Kidney epithelial cell (primary cell): ENCODE data around the gene SEZ6. TPM values are rescaled to one million over a fixed set of nuclear protein-coding genes. Genes with fewer than 3 reads are reported as not detected.

ENCODE experiments used
- DNase-seq: peaks from one replicate; pipeline ENCODE4 v3.0.0-alpha.2; 2010; ENCODE audit warnings: low read depth
- H3K27me3 ChIP-seq: 2 replicates; pipeline ENCODE4 v1.6.0; 2011; ENCODE audit warnings: low read length; ENCODE audit not compliant: control insufficient read depth, insufficient read depth
- H3K36me3 ChIP-seq: 2 replicates; pipeline ENCODE4 v1.5.1; 2011; ENCODE audit warnings: low read length; ENCODE audit not compliant: control insufficient read depth, insufficient read depth
- H3K4me3 ChIP-seq: 2 replicates; pipeline ENCODE4 v1.5.1; 2011; ENCODE audit warnings: low read depth, mild to moderate bottlenecking, control low read depth, low read length
- total RNA-seq: library from RNA; depleted of rRNA; stranded (reverse); fragments of >200 nt; gene quantifications from 2 replicates; pipeline ENCODE4 v1.2.3, GENCODE V29; 2015
- TF ChIP-seq, protein P1 (sequence below): IDR thresholded peaks from 2 replicates; pipeline ENCODE4 v1.5.1; 2011; ENCODE audit warnings: mild to moderate bottlenecking, moderate library complexity, low read length, control low read depth, inconsistent platforms; ENCODE audit not compliant: insufficient read depth, poor library complexity, severe bottlenecking

SEZ6 gene
- total RNA-seq, 1 donor from 2014 or later, result not detected

DNA sequence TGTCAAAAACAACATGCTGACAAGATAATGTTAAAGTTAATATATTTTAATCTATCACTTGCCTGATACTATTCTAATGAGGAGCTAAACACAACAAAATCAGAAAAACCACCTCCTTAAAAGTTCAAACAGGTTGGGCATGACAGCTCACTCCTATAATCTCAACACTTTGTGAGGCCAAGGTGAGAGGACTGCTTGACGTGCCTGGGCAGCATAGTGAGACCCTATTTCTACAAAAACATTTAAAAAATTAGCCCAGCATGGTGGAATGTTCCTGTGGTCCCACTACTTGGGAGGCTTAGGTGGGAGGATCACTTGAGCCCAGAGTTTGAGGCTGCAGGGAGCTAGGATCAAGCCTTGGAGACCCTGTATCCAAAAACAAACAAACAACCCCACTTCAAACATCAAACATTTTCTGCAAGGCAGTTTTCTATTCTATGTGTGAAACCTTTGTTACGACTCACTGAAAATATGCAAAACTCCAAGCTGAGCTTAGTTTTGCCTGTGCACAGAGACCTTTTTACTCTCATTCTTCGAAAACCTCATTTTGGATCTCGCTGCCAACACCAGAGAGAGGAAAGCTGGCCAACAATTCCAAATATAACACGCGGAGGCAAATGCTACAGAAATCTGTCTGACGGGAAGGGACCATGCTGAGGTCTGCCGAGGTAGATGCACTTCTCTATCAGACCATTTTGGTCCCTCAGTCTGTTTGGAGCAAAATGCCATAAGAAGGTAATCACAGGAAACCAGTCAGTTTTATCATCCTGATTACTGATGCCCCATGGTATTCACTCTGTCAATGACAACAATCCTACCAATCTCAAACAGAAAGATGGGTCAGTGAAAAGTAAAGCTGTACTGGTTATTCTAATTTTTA is 60.7 kb downstream of the SEZ6 start:
- TF ChIP-seq, protein P1, sequence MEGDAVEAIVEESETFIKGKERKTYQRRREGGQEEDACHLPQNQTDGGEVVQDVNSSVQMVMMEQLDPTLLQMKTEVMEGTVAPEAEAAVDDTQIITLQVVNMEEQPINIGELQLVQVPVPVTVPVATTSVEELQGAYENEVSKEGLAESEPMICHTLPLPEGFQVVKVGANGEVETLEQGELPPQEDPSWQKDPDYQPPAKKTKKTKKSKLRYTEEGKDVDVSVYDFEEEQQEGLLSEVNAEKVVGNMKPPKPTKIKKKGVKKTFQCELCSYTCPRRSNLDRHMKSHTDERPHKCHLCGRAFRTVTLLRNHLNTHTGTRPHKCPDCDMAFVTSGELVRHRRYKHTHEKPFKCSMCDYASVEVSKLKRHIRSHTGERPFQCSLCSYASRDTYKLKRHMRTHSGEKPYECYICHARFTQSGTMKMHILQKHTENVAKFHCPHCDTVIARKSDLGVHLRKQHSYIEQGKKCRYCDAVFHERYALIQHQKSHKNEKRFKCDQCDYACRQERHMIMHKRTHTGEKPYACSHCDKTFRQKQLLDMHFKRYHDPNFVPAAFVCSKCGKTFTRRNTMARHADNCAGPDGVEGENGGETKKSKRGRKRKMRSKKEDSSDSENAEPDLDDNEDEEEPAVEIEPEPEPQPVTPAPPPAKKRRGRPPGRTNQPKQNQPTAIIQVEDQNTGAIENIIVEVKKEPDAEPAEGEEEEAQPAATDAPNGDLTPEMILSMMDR, result no peak
- H3K36me3 ChIP-seq, result peaks cover 2% of the 10 kb centered on the region
- H3K4me3 ChIP-seq, result no peak overlapping the region
- no peak for DNase-seq
- H3K27me3 ChIP-seq, result no peaks in the 10 kb centered on the region

- no peaks in the 10 kb centered on the region for H3K27me3 ChIP-seq
- no peak for DNase-seq
- H3K36me3 ChIP-seq, result peaks cover 2% of the 10 kb centered on the region
- TF ChIP-seq, protein P1, result no peak
- H3K4me3 ChIP-seq, result no peak overlapping the region
Observed at GRCh38 chr17:28944343-28944742, 61.5 kb downstream of the SEZ6 start.

- Histone ChIP-seq H3K36me3 (peaks cover 2% of the 10 kb centered on the region), H3K27me3 (no peaks in the 10 kb centered on the region), H3K4me3 (no peak overlapping the region)
- DNase-seq, result no peak
- TF ChIP-seq, protein P1, result no peak
Observed at GRCh38 chr17:28942925-28943324, 62.9 kb downstream of the SEZ6 start.

DNA sequence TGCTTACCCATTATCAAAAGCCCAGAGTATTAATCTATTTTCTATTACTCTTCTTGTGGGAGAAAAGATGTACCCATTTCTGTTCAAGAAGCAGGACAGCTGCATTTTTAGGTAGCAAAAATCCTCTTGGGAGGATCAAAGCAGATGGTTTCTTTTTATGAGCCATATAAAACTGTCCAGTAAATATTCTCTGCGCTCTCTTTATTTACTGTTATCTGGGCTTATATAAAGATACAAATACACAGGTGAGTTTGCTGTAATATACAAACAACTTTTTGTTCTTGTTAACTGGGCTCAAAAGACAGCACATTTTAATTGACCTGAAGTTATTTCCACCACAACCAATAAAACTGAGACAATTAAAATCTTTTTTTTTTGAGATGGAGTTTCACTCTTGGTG is 64.6 kb downstream of the SEZ6 start:
- Histone ChIP-seq H3K27me3 (no peaks in the 10 kb centered on the region), H3K36me3 (peaks cover 2% of the 10 kb centered on the region), H3K4me3 (no peak overlapping the region)
- TF ChIP-seq, protein P1, result no peak
- DNase-seq, result no peak

GRCh38 chr17:28940675-28941074 is 65.2 kb downstream of the SEZ6 start:
- Histone ChIP-seq H3K36me3 (peaks cover 2% of the 10 kb centered on the region), H3K27me3 (no peaks in the 10 kb centered on the region), H3K4me3 (no peak overlapping the region)
- DNase-seq, result no peak
- TF ChIP-seq, protein P1, result no peak

DNA sequence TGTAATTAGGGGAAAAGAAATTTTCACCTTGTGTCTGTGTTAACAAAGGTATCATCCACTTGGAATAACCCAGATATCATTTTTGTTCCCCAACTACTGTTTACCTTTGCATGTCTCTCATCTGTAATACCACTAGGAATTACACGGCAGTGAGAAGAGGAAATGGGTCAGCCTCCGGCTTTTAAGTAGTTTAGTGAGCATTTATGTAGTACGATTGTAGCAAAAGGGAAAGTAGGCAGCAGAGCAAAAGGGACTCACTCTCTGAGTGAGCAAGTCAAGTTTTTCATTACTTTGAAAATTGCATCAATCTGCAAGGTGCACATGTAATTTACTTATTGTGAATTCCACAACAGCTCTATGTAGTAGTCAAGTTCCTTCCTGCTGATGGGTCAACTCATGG is 65.7 kb downstream of the SEZ6 start:
- Histone ChIP-seq H3K36me3 (peaks cover 2% of the 10 kb centered on the region), H3K4me3 (no peak overlapping the region), H3K27me3 (no peaks in the 10 kb centered on the region)
- no peak for DNase-seq
- TF ChIP-seq, protein P1, result no peak
